T-helper 2 cell treated with Interferon-gamma antibody and Interleukin-4, amounts not matched to agents 5 μg/mL and 100 μg/mL, for 36 hours (primary cell): Measurements from ENCODE around the gene MAGI1.
"Not testable (repeated sequence)": the region's sequence is repeated elsewhere in the genome, so short reads cannot be mapped to it uniquely, and the experiment has no call there.

ENCODE experiments used
- DNase-seq: peaks from one replicate; pipeline ENCODE4 v3.0.0; 2021; ENCODE audit warnings: low spot score
- H3K27ac Mint-ChIP-seq: one replicate; pipeline ENCODE4 v1.8.0; 2021; ENCODE audit warnings: mild to moderate bottlenecking, mixed read lengths
- H3K27me3 Mint-ChIP-seq: one replicate; pipeline ENCODE4 v1.8.0; 2021; ENCODE audit warnings: low read depth, mixed read lengths
- H3K36me3 Mint-ChIP-seq: one replicate; pipeline ENCODE4 v1.8.0; 2021; ENCODE audit warnings: low read depth, mixed read lengths
- H3K4me1 Mint-ChIP-seq: one replicate; pipeline ENCODE4 v1.8.0; 2021; ENCODE audit warnings: low read depth, mixed read lengths
- H3K4me3 Mint-ChIP-seq: one replicate; pipeline ENCODE4 v1.8.0; 2022; ENCODE audit warnings: mild to moderate bottlenecking, moderate library complexity, mixed read lengths
- H3K9me3 Mint-ChIP-seq: one replicate; pipeline ENCODE4 v1.8.0; 2021; ENCODE audit warnings: mixed read lengths

Gene MAGI1

GRCh38 chr3:66033241-66034138 is 5.2 kb downstream of the MAGI1 start:
- Mint-ChIP-seq H3K4me1 (peaks cover 19% of the 10 kb centered on the region), H3K27ac (no peak overlapping the region), H3K27me3 (peaks cover 26% of the 10 kb centered on the region), H3K4me3 (no peak overlapping the region), H3K9me3 (no peaks in the 10 kb centered on the region), H3K36me3 (no peaks in the 10 kb centered on the region)
- no peak for DNase-seq

DNA sequence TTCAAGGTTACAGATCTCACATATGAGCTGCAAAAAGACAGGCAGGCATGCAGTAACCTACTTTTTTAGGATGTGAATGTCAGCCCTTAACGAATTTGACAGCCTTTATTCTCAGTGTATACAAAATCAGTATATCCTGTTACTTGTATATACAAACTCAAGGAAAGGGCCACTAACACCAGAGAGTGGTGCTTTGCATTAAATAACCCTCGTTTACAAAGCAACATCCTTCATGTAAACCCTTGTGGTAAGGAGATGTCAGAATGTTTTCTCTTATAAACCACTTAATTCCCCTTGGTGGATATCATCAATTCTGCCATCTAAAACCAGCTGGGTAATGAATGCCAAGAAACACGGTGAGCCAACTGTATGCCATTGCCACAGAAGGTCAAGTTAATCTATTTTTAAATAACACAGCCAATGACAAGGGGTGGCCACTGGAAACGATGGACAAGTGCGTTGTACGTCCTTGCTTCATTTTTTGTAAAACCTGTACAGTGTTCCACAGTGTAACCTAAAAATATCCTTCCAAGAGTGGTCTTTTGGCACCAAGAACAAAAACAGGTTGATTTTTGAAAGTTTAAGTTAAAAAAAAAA is 7.5 kb downstream of the MAGI1 start:
- Mint-ChIP-seq H3K27me3 (peaks cover 7% of the 10 kb centered on the region), H3K36me3 (no peaks in the 10 kb centered on the region), H3K27ac (no peak overlapping the region), H3K9me3 (no peaks in the 10 kb centered on the region), H3K4me3 (no peak overlapping the region), H3K4me1 (peaks cover 8% of the 10 kb centered on the region)
- no peak for DNase-seq

GRCh38 chr3:66029443-66029842 is 9.3 kb downstream of the MAGI1 start:
- Mint-ChIP-seq H3K36me3 (no peaks in the 10 kb centered on the region), H3K27me3 (no peaks in the 10 kb centered on the region), H3K4me3 (no peak overlapping the region), H3K9me3 (no peaks in the 10 kb centered on the region), H3K4me1 (peaks cover 8% of the 10 kb centered on the region), H3K27ac (no peak overlapping the region)
- DNase-seq: no peak

- Mint-ChIP-seq H3K27ac (no peak overlapping the region), H3K27me3 (no peaks in the 10 kb centered on the region), H3K4me1 (peaks cover 8% of the 10 kb centered on the region), H3K36me3 (no peaks in the 10 kb centered on the region), H3K4me3 (no peak overlapping the region), H3K9me3 (no peaks in the 10 kb centered on the region)
- no peak for DNase-seq
These were observed 9.7 kb downstream of the MAGI1 start for GRCh38 chr3:66029014-66029413.

DNA sequence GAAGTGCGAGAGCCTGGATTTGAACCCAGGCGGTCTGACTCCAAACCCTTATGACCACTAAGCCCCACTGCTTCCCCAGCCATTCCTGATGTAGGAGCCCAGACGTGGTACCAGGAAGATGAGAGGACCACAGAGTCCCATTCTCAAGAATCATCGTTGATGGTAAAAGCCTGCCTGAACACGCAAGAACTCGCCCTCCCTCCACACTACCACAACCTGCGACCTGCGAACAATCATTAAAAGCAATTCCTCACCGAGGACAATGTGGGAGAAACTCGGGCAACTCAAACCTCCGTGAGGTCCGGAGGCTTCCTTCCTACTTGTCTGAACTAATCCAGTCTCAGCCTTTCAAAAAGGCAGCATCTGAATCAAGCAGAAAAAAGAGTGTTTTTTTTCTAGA is 10.3 kb downstream of the MAGI1 start:
- Mint-ChIP-seq H3K4me3 (no peak overlapping the region), H3K9me3 (no peaks in the 10 kb centered on the region), H3K27ac (no peak overlapping the region), H3K4me1 (peaks cover 4% of the 10 kb centered on the region), H3K27me3 (no peaks in the 10 kb centered on the region), H3K36me3 (no peaks in the 10 kb centered on the region)
- no peak for DNase-seq

DNA sequence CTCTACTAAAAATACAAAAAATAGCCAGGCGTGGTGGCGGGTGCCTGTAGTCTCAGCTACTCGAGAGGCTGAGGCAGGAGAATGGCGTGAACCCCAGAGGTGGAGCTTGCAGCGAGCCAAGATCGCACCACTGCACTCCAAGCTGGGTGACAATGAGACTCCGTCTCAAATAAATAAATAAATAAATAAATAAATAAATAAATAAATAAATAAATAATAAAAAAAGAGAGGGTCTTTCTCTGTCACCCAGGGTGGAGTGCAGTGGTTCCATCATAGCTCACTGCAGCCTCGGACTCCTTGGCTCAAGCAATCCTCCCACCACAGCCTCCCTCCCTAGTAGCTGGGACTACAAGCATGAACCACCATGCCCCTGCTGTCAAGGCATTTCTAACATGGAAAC is 11.6 kb downstream of the MAGI1 start:
- not testable (repeated sequence) for H3K27me3 Mint-ChIP-seq, H3K27ac Mint-ChIP-seq, H3K9me3 Mint-ChIP-seq, H3K4me1 Mint-ChIP-seq, H3K36me3 Mint-ChIP-seq, H3K4me3 Mint-ChIP-seq, DNase-seq

GRCh38 chr3:66023738-66024385 is 14.9 kb downstream of the MAGI1 start:
- H3K27me3 Mint-ChIP-seq: peaks cover 2% of the 10 kb centered on the region
- no peak for DNase-seq
- no peaks in the 10 kb centered on the region for H3K9me3 Mint-ChIP-seq
- H3K27ac Mint-ChIP-seq: no peak overlapping the region
- H3K4me3 Mint-ChIP-seq: no peak overlapping the region
- no peaks in the 10 kb centered on the region for H3K4me1 Mint-ChIP-seq
- no peaks in the 10 kb centered on the region for H3K36me3 Mint-ChIP-seq

DNA sequence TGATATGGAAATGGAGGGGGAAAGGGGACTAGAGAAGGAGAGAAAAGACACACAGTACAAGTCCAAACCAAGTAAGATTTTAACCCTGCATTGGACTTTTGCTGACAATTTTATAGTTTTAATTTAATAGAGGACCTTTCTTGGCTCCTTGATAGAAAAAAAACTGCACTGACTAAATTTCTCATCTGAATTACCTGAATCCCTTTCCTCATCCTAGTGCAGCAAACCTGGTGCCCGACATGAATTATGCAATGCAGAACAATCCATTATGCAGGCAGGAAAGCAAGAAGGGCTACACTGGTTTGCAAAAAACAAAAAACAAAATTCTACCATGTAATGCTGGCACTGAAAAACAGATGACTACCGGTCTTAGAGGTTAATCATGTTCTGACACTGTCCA is 15.5 kb downstream of the MAGI1 start:
- Mint-ChIP-seq H3K4me3 (no peak overlapping the region), H3K9me3 (no peaks in the 10 kb centered on the region), H3K4me1 (no peaks in the 10 kb centered on the region), H3K27me3 (peaks cover 2% of the 10 kb centered on the region), H3K27ac (no peak overlapping the region), H3K36me3 (no peaks in the 10 kb centered on the region)
- no peak for DNase-seq

DNA sequence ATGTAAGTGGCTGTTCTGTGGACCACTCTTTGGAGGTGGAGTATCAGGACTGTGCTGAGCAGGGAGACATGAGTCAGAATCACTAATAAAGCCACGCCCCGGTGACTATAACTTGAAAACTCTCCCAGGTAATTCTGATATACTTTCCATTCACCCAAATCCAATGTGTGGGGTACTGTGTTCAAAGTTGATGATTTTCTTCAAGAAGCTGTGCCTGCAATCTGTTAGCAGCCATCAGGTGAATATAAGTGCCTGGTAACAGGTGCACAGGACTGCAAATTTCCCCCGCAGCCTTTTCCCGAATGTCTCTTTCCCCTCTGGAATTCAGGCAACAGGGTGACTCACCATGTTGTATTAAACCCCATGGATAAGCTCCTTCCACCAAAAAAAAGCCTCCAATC is 17.0 kb downstream of the MAGI1 start:
- no peak overlapping the region for H3K4me3 Mint-ChIP-seq
- H3K9me3 Mint-ChIP-seq: no peaks in the 10 kb centered on the region
- DNase-seq: no peak
- H3K27ac Mint-ChIP-seq: no peak overlapping the region
- H3K36me3 Mint-ChIP-seq: no peaks in the 10 kb centered on the region
- no peaks in the 10 kb centered on the region for H3K4me1 Mint-ChIP-seq
- H3K27me3 Mint-ChIP-seq: peaks cover 2% of the 10 kb centered on the region

GRCh38 chr3:66019896-66020295 is 18.8 kb downstream of the MAGI1 start:
- H3K27me3 Mint-ChIP-seq: peaks cover 2% of the 10 kb centered on the region
- H3K36me3 Mint-ChIP-seq: no peaks in the 10 kb centered on the region
- H3K27ac Mint-ChIP-seq: no peak overlapping the region
- no peak for DNase-seq
- no peak overlapping the region for H3K4me3 Mint-ChIP-seq
- no peaks in the 10 kb centered on the region for H3K4me1 Mint-ChIP-seq
- no peaks in the 10 kb centered on the region for H3K9me3 Mint-ChIP-seq

DNA sequence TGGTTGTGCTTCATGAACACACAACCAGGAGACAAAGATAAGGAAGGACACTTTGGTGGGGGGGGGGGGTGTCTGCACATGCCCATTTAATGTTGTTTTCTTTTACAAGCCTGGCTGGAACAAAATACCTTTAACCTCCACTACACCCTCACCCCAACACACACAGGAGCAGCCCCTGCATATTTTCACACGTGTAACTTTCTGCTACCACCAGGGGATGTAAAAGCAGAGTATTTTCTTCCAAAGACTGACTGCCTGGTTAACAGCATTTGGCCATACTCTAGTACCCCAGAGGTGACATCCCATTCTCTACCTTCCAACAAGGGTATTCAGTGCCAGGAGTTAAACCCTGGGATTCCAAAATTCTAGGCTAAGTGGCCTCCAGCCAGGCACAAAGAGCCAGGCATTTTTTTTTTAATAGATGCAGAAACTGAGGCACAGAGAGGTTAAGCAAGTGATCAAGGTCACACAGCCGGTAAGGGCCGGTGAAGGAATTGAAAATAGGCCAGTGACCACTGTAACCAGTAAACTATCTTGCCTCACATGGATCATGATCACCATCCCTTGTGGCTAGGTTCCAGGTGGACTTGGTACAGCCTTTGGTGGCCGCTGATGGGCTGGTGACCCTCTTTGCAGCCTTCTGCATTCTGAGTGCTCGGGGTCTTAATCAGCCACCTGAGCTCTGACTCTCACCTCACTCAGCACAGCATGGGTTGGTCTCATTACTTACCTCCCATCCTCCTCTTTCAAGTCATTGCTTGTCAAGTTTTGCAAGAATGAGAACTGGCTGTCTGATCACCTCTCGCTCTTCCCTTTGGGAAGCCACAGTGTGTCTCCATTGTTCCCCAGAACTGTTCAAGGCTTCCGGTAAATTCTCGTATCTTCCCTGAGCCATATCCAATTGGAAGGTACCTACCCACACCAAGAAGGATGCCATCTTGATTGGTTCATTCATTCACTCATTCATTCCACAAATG is 20.4 kb downstream of the MAGI1 start:
- H3K27ac Mint-ChIP-seq: no peak overlapping the region
- H3K9me3 Mint-ChIP-seq: no peaks in the 10 kb centered on the region
- no peaks in the 10 kb centered on the region for H3K4me1 Mint-ChIP-seq
- no peaks in the 10 kb centered on the region for H3K36me3 Mint-ChIP-seq
- no peak for DNase-seq
- no peak overlapping the region for H3K4me3 Mint-ChIP-seq
- H3K27me3 Mint-ChIP-seq: peaks cover 2% of the 10 kb centered on the region

- Mint-ChIP-seq H3K4me1 (no peaks in the 10 kb centered on the region), H3K27ac (no peak overlapping the region), H3K4me3 (no peak overlapping the region), H3K27me3 (peaks cover 2% of the 10 kb centered on the region), H3K36me3 (no peaks in the 10 kb centered on the region), H3K9me3 (no peaks in the 10 kb centered on the region)
- DNase-seq: no peak
These were observed 21.1 kb downstream of the MAGI1 start for GRCh38 chr3:66017591-66017990.

GRCh38 chr3:66017084-66017483 is 21.6 kb downstream of the MAGI1 start:
- H3K36me3 Mint-ChIP-seq: no peaks in the 10 kb centered on the region
- H3K27ac Mint-ChIP-seq: no peak overlapping the region
- no peaks in the 10 kb centered on the region for H3K9me3 Mint-ChIP-seq
- H3K4me3 Mint-ChIP-seq: no peak overlapping the region
- H3K27me3 Mint-ChIP-seq: peaks cover 2% of the 10 kb centered on the region
- DNase-seq: no peak
- no peaks in the 10 kb centered on the region for H3K4me1 Mint-ChIP-seq
